Endodermal cell (in vitro differentiated cells): Measurements from ENCODE around the gene CALM3. TPM values are rescaled to one million over a fixed set of nuclear protein-coding genes. Genes with fewer than 3 reads are reported as not detected.

Experiments used
- DNase-seq: peaks from one replicate; pipeline ENCODE4 v3.0.0-alpha.2; 2017
- H3K27ac ChIP-seq: 2 replicates; pipeline ENCODE4 v1.5.1; 2013; ENCODE audit warnings: mild to moderate bottlenecking, low read depth, low read length, moderate library complexity
- H3K27me3 ChIP-seq: 2 replicates; pipeline ENCODE4 v1.6.1; 2013; ENCODE audit warnings: mild to moderate bottlenecking, low read length, moderate library complexity; ENCODE audit not compliant: insufficient read depth, control insufficient read depth, poor library complexity, severe bottlenecking
- H3K36me3 ChIP-seq: 2 replicates; pipeline ENCODE4 v1.7.0; 2013; ENCODE audit warnings: mild to moderate bottlenecking, low read length, moderate library complexity; ENCODE audit not compliant: control insufficient read depth, insufficient read depth
- H3K4me1 ChIP-seq: one replicate; pipeline ENCODE4 v1.7.0; 2013; ENCODE audit warnings: low read length; ENCODE audit not compliant: control insufficient read depth, insufficient read depth
- H3K4me3 ChIP-seq: 2 replicates; pipeline ENCODE4 v1.5.1; 2013; ENCODE audit warnings: mild to moderate bottlenecking, low read length, moderate library complexity
- H3K9ac ChIP-seq: 2 replicates; pipeline ENCODE4 v1.6.1; 2013; ENCODE audit warnings: mild to moderate bottlenecking, low read length, moderate library complexity; ENCODE audit not compliant: poor library complexity, severe bottlenecking; ENCODE audit errors: extremely low read depth
- H3K9me3 ChIP-seq: 2 replicates; pipeline ENCODE4 v1.6.1; 2013; ENCODE audit warnings: mild to moderate bottlenecking, low read length, moderate library complexity; ENCODE audit not compliant: control insufficient read depth
- H3K27ac Mint-ChIP-seq: 2 replicates; pipeline ENCODE4 v1.8.0; 2020; ENCODE audit warnings: mixed read lengths
- H3K27me3 Mint-ChIP-seq: 2 replicates; pipeline ENCODE4 v1.8.0; 2021; ENCODE audit warnings: mild to moderate bottlenecking, mixed read lengths; ENCODE audit not compliant: insufficient read depth
- H3K36me3 Mint-ChIP-seq: 2 replicates; pipeline ENCODE4 v1.8.0; 2020; ENCODE audit warnings: low read depth, mixed read lengths
- H3K4me1 Mint-ChIP-seq: 2 replicates; pipeline ENCODE4 v1.8.0; 2020; ENCODE audit warnings: mixed read lengths
- H3K4me3 Mint-ChIP-seq: 2 replicates; pipeline ENCODE4 v1.8.0; 2020; ENCODE audit warnings: mild to moderate bottlenecking, moderate library complexity, mixed read lengths
- H3K9me3 Mint-ChIP-seq: 2 replicates; pipeline ENCODE4 v1.8.0; 2020; ENCODE audit warnings: mild to moderate bottlenecking, mixed read lengths
- CTCF ChIP-seq: fragments of 200-600 bp; sonication (generic); conservative IDR thresholded peaks from 2 replicates; pipeline ENCODE4 v1.5.0; 2021; ENCODE audit warnings: antibody characterized with exemption, mild to moderate bottlenecking
- WGBS, 2 experiments: methylation state at CpG; one replicate each; pipeline versions ENCODE4 v1.1.5 to v1.1.7; 2013; ENCODE audit warnings: missing lambda C conversion rate in 2 of 2, mixed read lengths in 1 of 2; ENCODE audit not compliant: insufficient coverage in 1 of 2, insufficient read length in 1 of 2; 5-methylcytosine and 5-hydroxymethylcytosine counted together
- total RNA-seq, 2 donors: library from RNA; stranded (reverse); fragmentation: NEBNext Ultra II Directional in 1 of 2; extraction: Animal tissue kit (Norgen Biotek cat#: 25700) in 1 of 2; gene quantifications; 2 replicates in 1 of 2; 3 replicates in 1 of 2; pipeline ENCODE4 v1.2.1, GENCODE V29; 2021

The CALM3 gene
- total RNA-seq, 2 donors from 2014 or later, result 564 to 573 TPM

- Mint-ChIP-seq H3K27ac (no peak overlapping the region), H3K36me3 (no peaks in the 10 kb centered on the region), H3K9me3 (peaks cover 12% of the 10 kb centered on the region), H3K4me3 (no peak overlapping the region), H3K4me1 (no peaks in the 10 kb centered on the region), H3K27me3 (peaks cover 5% of the 10 kb centered on the region)
- no peak for DNase-seq
- TF ChIP-seq CTCF, result no peak
- Histone ChIP-seq H3K4me1 (no peaks in the 10 kb centered on the region), H3K9me3 (peaks cover 7% of the 10 kb centered on the region), H3K27me3 (no peaks in the 10 kb centered on the region), H3K36me3 (no peaks in the 10 kb centered on the region), H3K27ac (no peak overlapping the region), H3K9ac (no peak overlapping the region), H3K4me3 (no peak overlapping the region)
Measured at GRCh38 chr19:46564701-46565100, 36.4 kb upstream of the CALM3 start.

GRCh38 chr19:46571495-46571894, 29.6 kb upstream of the CALM3 start:
- 42 to 52% methylated on average over 5 of the region's 5 CpGs for WGBS, 2 experiments
- Histone ChIP-seq H3K9me3 (peaks cover 12% of the 10 kb centered on the region), H3K36me3 (no peaks in the 10 kb centered on the region), H3K27ac (no peak overlapping the region), H3K4me1 (peaks cover 5% of the 10 kb centered on the region), H3K27me3 (no peaks in the 10 kb centered on the region), H3K4me3 (no peak overlapping the region), H3K9ac (no peak overlapping the region)
- peak; percentile 92 for DNase-seq
- H3K4me1 Mint-ChIP-seq, result peaks cover 9% of the 10 kb centered on the region
- no peaks in the 10 kb centered on the region for H3K36me3 Mint-ChIP-seq
- peaks cover 4% of the 10 kb centered on the region for H3K27me3 Mint-ChIP-seq
- peak; percentile 77 for TF ChIP-seq CTCF
- peaks cover 5% of the 10 kb centered on the region for H3K9me3 Mint-ChIP-seq
- no peak overlapping the region for H3K4me3 Mint-ChIP-seq
- H3K27ac Mint-ChIP-seq, result peak overlapping the region; percentile 52

GRCh38 chr19:46573679-46574498, 27.2 kb upstream of the CALM3 start:
- Histone ChIP-seq H3K9ac (no peak overlapping the region), H3K27me3 (no peaks in the 10 kb centered on the region), H3K4me3 (no peak overlapping the region), H3K27ac (no peak overlapping the region), H3K9me3 (peaks cover 13% of the 10 kb centered on the region), H3K36me3 (no peaks in the 10 kb centered on the region), H3K4me1 (peaks cover 5% of the 10 kb centered on the region)
- H3K4me1 Mint-ChIP-seq, result peaks cover 9% of the 10 kb centered on the region
- H3K36me3 Mint-ChIP-seq, result no peaks in the 10 kb centered on the region
- WGBS, 2 experiments, result 84 to 100% methylated on average over 6 to 8 of the region's 8 CpGs
- peaks cover 4% of the 10 kb centered on the region for H3K27me3 Mint-ChIP-seq
- peak; percentile 50 for DNase-seq
- no peak for TF ChIP-seq CTCF
- peak overlapping the region; percentile 32 for H3K27ac Mint-ChIP-seq
- H3K4me3 Mint-ChIP-seq, result no peak overlapping the region
- H3K9me3 Mint-ChIP-seq, result peaks cover 4% of the 10 kb centered on the region
